K562 (cell line): Measurements from ENCODE around the gene ABHD17C. TPM values are rescaled to one million over a fixed set of nuclear protein-coding genes. Genes with fewer than 3 reads are reported as not detected.

Source experiments
- BHLHE40 ChIP-seq: IDR thresholded peaks from 2 replicates; pipeline ENCODE4 v1.6.1; 2011; ENCODE audit warnings: low read length, improper control_type of control experiment
- CBX1 ChIP-seq: sonication (generic); IDR thresholded peaks from 2 replicates; pipeline ENCODE4 v1.6.1; 2016; ENCODE audit warnings: antibody characterized with exemption, low read depth, mild to moderate bottlenecking
- CEBPB ChIP-seq: fragments of 450-650 bp; IDR thresholded peaks from 2 replicates; pipeline ENCODE4 v1.6.1; 2016; ENCODE audit warnings: missing genetic modification characterization, missing compliant biosample characterization
- CHD7 ChIP-seq: fragments of 200-600 bp; sonication (generic); IDR thresholded peaks from one replicate; pipeline ENCODE4 v1.6.1; 2012; ENCODE audit warnings: mild to moderate bottlenecking, low read depth, low read length, inconsistent platforms
- CREBBP ChIP-seq: IDR thresholded peaks from one replicate; pipeline ENCODE4 v1.6.1; 2012; ENCODE audit warnings: low read depth, mild to moderate bottlenecking, control low read depth, inconsistent platforms, low read length
- DMBX1 ChIP-seq: fragments of 250-450 bp; sonication (Bioruptor Pico); IDR thresholded peaks from 2 replicates; pipeline ENCODE4 v1.8.0; 2022; ENCODE audit warnings: inconsistent platforms, mild to moderate bottlenecking, moderate library complexity, borderline replicate concordance
- SMAD4 ChIP-seq: fragments of 250-450 bp; sonication (Bioruptor Pico); conservative IDR thresholded peaks from 2 replicates; pipeline ENCODE4 v1.8.0; 2021; ENCODE audit warnings: inconsistent platforms, mild to moderate bottlenecking, moderate library complexity
- THAP7 ChIP-seq: fragments of 250-450 bp; sonication (Bioruptor Pico); IDR thresholded peaks from 2 replicates; pipeline ENCODE4 v1.5.0; 2021
- ZNF124 ChIP-seq: sonication (generic); formaldehyde crosslinking; IDR thresholded peaks from 2 replicates; pipeline ENCODE4 v1.8.1; 2022; ENCODE audit warnings: missing genetic modification reagents
- ZNF592 ChIP-seq: fragments of 450-650 bp; IDR thresholded peaks from 2 replicates; pipeline ENCODE4 v1.6.1; 2017; ENCODE audit warnings: antibody characterized with exemption, mild to moderate bottlenecking
- polyA plus RNA-seq, 8 experiments: library from polyadenylated mRNA; depleted of rRNA in 4 of 8; stranded (reverse) in 5 of 8; unstranded in 3 of 8; fragments of >200 nt; fragmentation: Nextera tagmentation in 2 of 8; fragmentation: Illumina TruSeq in 1 of 8; extraction: Ambion mirVana in 2 of 8; extraction: Trizol in 1 of 8; gene quantifications; 2 replicates each; pipeline versions ENCODE4 v1.2.1 to v1.2.3, GENCODE V29; 2011 to 2014; ENCODE audit warnings: inconsistent platforms in 1 of 8, missing spikeins in 1 of 8
- total RNA-seq, 7 experiments: library from RNA; depleted of rRNA in 6 of 7; stranded (reverse); fragments of >200 nt in 6 of 7; fragmentation: Illumina TruSeq in 2 of 7; extraction: Trizol in 2 of 7; gene quantifications; 2 replicates each; pipeline versions ENCODE4 v1.2.1 to v1.2.3, GENCODE V29; 2011 to 2021; ENCODE audit warnings: low replicate concordance in 1 of 7

The ABHD17C gene
- total and polyA plus RNA-seq, 9 of the 15 experiments (the other 6 are each of a cell fraction or from before 2014, with no cell fraction given) = 0.04 to 0.42 (median 0.19) TPM; not detected in 1

GRCh38 chr15:80684697-80685096 is 10.4 kb upstream of the ABHD17C start (continued):
- no peak for TF ChIP-seq CHD7
- no peak for TF ChIP-seq DMBX1 (CRISPR knock-in tag)
- TF ChIP-seq BHLHE40 = no peak
- no peak for TF ChIP-seq CEBPB
- no peak for TF ChIP-seq CREBBP
- no peak for TF ChIP-seq SMAD4
- TF ChIP-seq ZNF592 = no peak
- no peak for TF ChIP-seq CBX1
- no peak for TF ChIP-seq THAP7 (CRISPR knock-in tag)
- TF ChIP-seq ZNF124 (CRISPR knock-in tag) = no peak
